Measurements from ENCODE around the gene ASAP2. TPM values are rescaled to one million over a fixed set of nuclear protein-coding genes. Genes with fewer than 3 reads are reported as not detected.

Gene ASAP2
- total RNA-seq, 1 experiment from 2014 or later: 12.6 TPM

GRCh38 chr2:9280224-9280623 is 73.6 kb downstream of the ASAP2 start:
- Histone ChIP-seq H3K27ac (ENCODE audit: insufficient read length, low read depth, low read length) (no peak overlapping the region), H4K91ac (ENCODE audit: insufficient read length, low read depth, low read length) (no peak overlapping the region), H3K79me1 (ENCODE audit: insufficient read depth, low read depth, low read length, poor library complexity, severe bottlenecking) (no peaks in the 10 kb centered on the region), H2BK5ac (ENCODE audit: insufficient read length, low read length) (no peak overlapping the region), H3K9me3 (ENCODE audit: control insufficient read depth, low read depth, low read length) (no peaks in the 10 kb centered on the region), H3K9ac (ENCODE audit: extremely low read depth, insufficient read length, low read length) (no peak overlapping the region), H3K23ac (ENCODE audit: insufficient read length, low read depth, low read length) (no peak overlapping the region), H3K56ac (ENCODE audit: insufficient read length, low read depth, low read length) (no peak overlapping the region), H2BK12ac (ENCODE audit: insufficient read length, low read depth, low read length) (no peak overlapping the region), H3K18ac (ENCODE audit: insufficient read length, low read depth, low read length) (no peak overlapping the region), H3K14ac (ENCODE audit: insufficient read depth, low read length) (no peak overlapping the region), H2BK15ac (ENCODE audit: low read depth, low read length) (no peak overlapping the region), H3K79me2 (ENCODE audit: insufficient read depth, low read length) (peaks cover 2% of the 10 kb centered on the region; the same call in 1 of the 2 replicates), H2AFZ (ENCODE audit: low read length) (no peak overlapping the region), H3K4ac (ENCODE audit: low read depth, low read length) (no peak overlapping the region), H3K4me2 (ENCODE audit: insufficient read depth, insufficient read length, low read length) (no peak overlapping the region), H2BK120ac (ENCODE audit: low read depth, low read length, poor library complexity, severe bottlenecking) (no peak overlapping the region), H2BK20ac (ENCODE audit: low read depth, low read length, poor library complexity, severe bottlenecking) (no peak overlapping the region), H2AK5ac (ENCODE audit: insufficient read length, low read length) (no peak overlapping the region), H4K20me1 (ENCODE audit: control insufficient read depth, insufficient read depth, insufficient read length) (no peaks in the 10 kb centered on the region), H3K23me2 (ENCODE audit: insufficient read length, low read depth, low read length, poor library complexity, severe bottlenecking) (no peaks in the 10 kb centered on the region), H3T11ph (ENCODE audit: low read length) (no peak overlapping the region), H4K8ac (replicated peaks; ENCODE audit: insufficient read length, low read depth, low read length) (no peak overlapping the region), H3K27me3 (ENCODE audit: insufficient read depth, low read length) (no peaks in the 10 kb centered on the region), H3K4me1 (ENCODE audit: insufficient read depth, low read length) (peaks cover 4% of the 10 kb centered on the region; the same call in 1 of the 2 replicates), H4K5ac (ENCODE audit: insufficient read length, low read depth, low read length) (no peak overlapping the region)
- H3K27ac Mint-ChIP-seq: no peak overlapping the region; a peak in 1 of 7 replicates
- H3K36me3 Mint-ChIP-seq (ENCODE audit: insufficient read depth in 1 of 3, low read depth in 3 of 3): peaks cover 3 to 8% (median 7%) of the 10 kb centered on the region in 3 experiments; a peak in 3 of 7 replicates
- peaks cover 20 to 22% of the 10 kb centered on the region in 2 experiments for H3K4me1 Mint-ChIP-seq
- DNase-seq: no peak
- H3K9me3 Mint-ChIP-seq: no peaks in the 10 kb centered on the region
- no peak overlapping the region for H3K4me3 Mint-ChIP-seq
- H3K27me3 Mint-ChIP-seq (ENCODE audit: low read depth): no peaks in the 10 kb centered on the region; the same call in none of the 2 replicates
- TF ChIP-seq CTCF (conservative IDR thresholded peaks at IDR 0.05): no peak
- no CpG with 5 or more reads among the region's 8 CpGs for WGBS (ENCODE audit: extremely low coverage, insufficient read length, low lambda C conversion rate)

All from H9 (cell line).